ENCODE measurements around the gene CPNE2.

DNA sequence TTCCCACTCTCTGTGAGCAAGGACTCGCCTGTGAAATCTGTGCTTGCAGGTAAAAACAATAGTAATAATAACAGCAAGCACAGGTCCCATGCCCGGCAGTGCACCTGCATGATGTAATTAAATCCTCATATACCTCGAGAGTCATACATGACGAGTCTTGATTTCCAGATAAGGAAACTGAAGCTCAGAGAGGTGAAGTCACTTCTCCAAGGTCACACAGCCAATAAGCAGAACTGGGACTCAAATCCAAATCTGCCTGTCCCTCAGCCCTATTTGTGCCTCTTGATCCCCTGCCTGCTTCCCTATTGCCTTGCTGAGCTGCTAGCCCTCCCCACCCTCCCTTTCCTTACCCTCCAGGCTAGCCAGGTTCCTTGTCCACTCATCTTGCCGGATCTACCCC lies 38.0 kb upstream of the CPNE2 start:
- TF ChIP-seq POLR2A (IDR thresholded peaks at IDR 0.05) (no peak), EP300 (IDR thresholded peaks at IDR 0.05; ENCODE audit: low read depth) (no peak), POLR2AphosphoS5 (IDR thresholded peaks at IDR 0.05) (no peak)
- TF ChIP-seq, protein P1, sequence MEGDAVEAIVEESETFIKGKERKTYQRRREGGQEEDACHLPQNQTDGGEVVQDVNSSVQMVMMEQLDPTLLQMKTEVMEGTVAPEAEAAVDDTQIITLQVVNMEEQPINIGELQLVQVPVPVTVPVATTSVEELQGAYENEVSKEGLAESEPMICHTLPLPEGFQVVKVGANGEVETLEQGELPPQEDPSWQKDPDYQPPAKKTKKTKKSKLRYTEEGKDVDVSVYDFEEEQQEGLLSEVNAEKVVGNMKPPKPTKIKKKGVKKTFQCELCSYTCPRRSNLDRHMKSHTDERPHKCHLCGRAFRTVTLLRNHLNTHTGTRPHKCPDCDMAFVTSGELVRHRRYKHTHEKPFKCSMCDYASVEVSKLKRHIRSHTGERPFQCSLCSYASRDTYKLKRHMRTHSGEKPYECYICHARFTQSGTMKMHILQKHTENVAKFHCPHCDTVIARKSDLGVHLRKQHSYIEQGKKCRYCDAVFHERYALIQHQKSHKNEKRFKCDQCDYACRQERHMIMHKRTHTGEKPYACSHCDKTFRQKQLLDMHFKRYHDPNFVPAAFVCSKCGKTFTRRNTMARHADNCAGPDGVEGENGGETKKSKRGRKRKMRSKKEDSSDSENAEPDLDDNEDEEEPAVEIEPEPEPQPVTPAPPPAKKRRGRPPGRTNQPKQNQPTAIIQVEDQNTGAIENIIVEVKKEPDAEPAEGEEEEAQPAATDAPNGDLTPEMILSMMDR (IDR thresholded peaks at IDR 0.05), result no peak
